ENCODE results near the gene TAF11.
"Not testable (repeated sequence)": the region's sequence is repeated elsewhere in the genome, so short reads cannot be mapped to it uniquely, and the experiment has no call there.

TAF11 gene

DNA sequence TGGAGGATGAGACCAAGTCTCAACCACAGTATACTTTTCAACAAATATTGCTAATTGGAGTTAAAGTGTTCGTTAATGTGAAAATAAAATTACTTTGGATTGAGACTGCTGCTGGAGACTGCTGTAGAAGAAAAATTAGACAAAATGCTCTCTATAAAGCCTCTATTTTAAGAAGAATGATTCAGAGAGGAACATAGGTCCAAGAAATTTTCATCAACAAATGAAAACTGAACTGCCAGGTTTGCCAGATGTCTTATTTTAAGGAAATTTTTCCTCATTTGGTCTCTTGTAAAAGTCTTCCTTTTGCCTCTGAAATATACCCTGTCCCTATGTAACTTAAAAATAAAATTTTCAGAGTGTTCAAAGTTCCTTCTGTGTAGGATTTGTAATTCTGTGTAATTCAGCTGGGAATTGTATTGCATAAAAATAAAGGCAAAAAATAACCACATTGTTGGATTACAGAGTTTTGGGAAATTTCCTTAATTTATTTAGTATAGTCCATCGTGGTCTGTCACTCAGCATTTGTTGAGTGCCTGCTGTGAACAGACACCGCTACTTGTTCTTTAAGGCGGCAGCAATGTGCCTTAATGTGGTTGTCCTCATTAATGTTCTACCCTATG is 28.6 kb upstream of the TAF11 start:
- Mint-ChIP-seq H3K4me1 (ENCODE audit: low read depth) (peaks cover 24% of the 10 kb centered on the region), H3K4me3 (no peak overlapping the region), H3K9me3 (no peaks in the 10 kb centered on the region), H3K27ac (no peak overlapping the region), H3K36me3 (ENCODE audit: low read depth) (peaks cover 7% of the 10 kb centered on the region), H3K27me3 (no peaks in the 10 kb centered on the region)
- intact Hi-C loops (cut with micrococcal nuclease): no loop called here

DNA sequence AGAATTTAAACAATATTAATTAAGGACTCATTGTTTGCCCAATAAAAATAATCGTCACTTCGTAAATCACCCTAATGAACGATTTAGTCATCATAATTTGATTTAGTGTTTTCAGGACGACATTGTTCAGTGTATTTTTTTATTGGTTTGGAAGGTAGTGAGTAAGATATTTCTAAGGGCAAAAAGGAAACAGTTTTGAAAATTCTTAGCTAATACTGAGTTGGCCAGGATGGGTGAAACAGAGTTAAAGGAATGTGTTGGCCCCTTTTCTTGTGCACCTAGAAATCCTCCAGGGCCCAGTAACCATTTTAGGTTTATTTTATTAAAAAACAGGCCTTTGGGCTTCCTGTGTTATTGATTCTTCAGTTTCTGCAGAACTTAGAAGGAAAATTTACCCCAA is 26.5 kb upstream of the TAF11 start:
- H3K4me3 Mint-ChIP-seq: no peak overlapping the region
- peaks cover 7% of the 10 kb centered on the region for H3K36me3 Mint-ChIP-seq (ENCODE audit: low read depth)
- intact Hi-C loops (cut with micrococcal nuclease): no loop called here
- H3K27ac Mint-ChIP-seq: no peak overlapping the region
- peaks cover 32% of the 10 kb centered on the region for H3K4me1 Mint-ChIP-seq (ENCODE audit: low read depth)
- H3K27me3 Mint-ChIP-seq: no peaks in the 10 kb centered on the region
- H3K9me3 Mint-ChIP-seq: no peaks in the 10 kb centered on the region

GRCh38 chr6:34912715-34913464 is 25.0 kb upstream of the TAF11 start:
- no peaks in the 10 kb centered on the region for H3K9me3 Mint-ChIP-seq
- H3K4me1 Mint-ChIP-seq (ENCODE audit: low read depth): peaks cover 33% of the 10 kb centered on the region
- H3K4me3 Mint-ChIP-seq: no peak overlapping the region
- H3K36me3 Mint-ChIP-seq (ENCODE audit: low read depth): peaks cover 2% of the 10 kb centered on the region
- H3K27me3 Mint-ChIP-seq: no peaks in the 10 kb centered on the region
- no peak overlapping the region for H3K27ac Mint-ChIP-seq
- intact Hi-C loops (cut with micrococcal nuclease): no loop called here

DNA sequence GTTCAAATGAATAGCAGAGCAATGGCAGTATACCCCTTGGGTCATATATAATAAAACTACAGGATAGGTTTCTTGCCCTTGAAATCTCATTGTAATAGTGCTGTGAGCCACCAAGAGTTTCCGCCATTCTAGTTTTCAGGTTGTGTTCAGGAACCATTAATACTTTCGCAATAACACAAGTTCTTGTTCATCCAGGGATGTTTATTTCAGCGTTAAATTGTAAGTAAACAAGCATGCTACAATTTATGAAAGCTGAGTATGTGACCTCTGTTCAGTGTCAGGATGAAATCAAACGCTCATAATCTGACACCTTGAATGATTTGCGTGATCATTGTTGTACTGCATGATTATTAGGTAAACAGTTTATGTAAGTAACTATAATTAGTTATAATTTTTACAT is 24.0 kb upstream of the TAF11 start:
- Mint-ChIP-seq H3K4me1 (ENCODE audit: low read depth) (peaks cover 30% of the 10 kb centered on the region), H3K36me3 (ENCODE audit: low read depth) (no peaks in the 10 kb centered on the region), H3K27me3 (no peaks in the 10 kb centered on the region), H3K27ac (no peak overlapping the region), H3K9me3 (no peaks in the 10 kb centered on the region), H3K4me3 (no peak overlapping the region)
- intact Hi-C loops (cut with micrococcal nuclease): no loop called here

DNA sequence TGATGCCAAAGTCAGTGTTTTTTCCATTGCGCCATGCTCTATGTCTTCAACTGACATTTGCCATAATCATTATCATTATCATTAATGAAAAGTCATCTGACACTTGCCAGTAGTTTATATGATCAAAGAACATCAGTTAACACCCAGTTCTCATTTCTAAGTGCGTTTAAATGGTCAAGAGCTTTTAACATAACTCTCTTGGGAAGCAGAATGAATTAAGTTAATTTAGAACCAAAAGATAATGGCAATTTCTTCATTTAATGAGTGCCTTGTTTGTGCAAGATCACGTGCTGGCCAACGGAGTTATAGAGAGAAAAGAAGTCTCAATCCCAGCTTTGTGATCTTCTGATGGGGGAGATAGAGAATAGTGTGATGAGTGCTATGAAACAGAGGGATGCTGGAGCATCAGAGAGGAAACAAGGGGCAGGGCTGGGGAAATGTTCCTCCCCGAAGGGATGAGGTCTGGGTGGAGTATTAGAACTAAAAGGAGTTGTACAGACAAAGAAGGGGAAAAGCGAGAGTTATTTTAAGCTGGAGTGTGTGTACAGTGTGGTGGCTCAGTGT is 21.6 kb upstream of the TAF11 start:
- H3K4me3 Mint-ChIP-seq: no peak overlapping the region
- no peaks in the 10 kb centered on the region for H3K27me3 Mint-ChIP-seq
- intact Hi-C loops (cut with micrococcal nuclease): no loop called here
- H3K36me3 Mint-ChIP-seq (ENCODE audit: low read depth): peaks cover 6% of the 10 kb centered on the region
- H3K9me3 Mint-ChIP-seq: no peaks in the 10 kb centered on the region
- H3K27ac Mint-ChIP-seq: no peak overlapping the region
- peaks cover 50% of the 10 kb centered on the region for H3K4me1 Mint-ChIP-seq (ENCODE audit: low read depth)

- H3K4me3 Mint-ChIP-seq: no peak overlapping the region
- intact Hi-C loops (cut with micrococcal nuclease): no loop called here
- no peaks in the 10 kb centered on the region for H3K27me3 Mint-ChIP-seq
- H3K27ac Mint-ChIP-seq: no peak overlapping the region
- peaks cover 50% of the 10 kb centered on the region for H3K4me1 Mint-ChIP-seq (ENCODE audit: low read depth)
- H3K36me3 Mint-ChIP-seq (ENCODE audit: low read depth): peaks cover 9% of the 10 kb centered on the region
- no peaks in the 10 kb centered on the region for H3K9me3 Mint-ChIP-seq
These were observed 20.4 kb upstream of the TAF11 start for GRCh38 chr6:34908194-34908593.

GRCh38 chr6:34906826-34907225 is 19.0 kb upstream of the TAF11 start:
- intact Hi-C loops (cut with micrococcal nuclease): no loop called here
- peaks cover 13% of the 10 kb centered on the region for H3K36me3 Mint-ChIP-seq (ENCODE audit: low read depth)
- no peaks in the 10 kb centered on the region for H3K27me3 Mint-ChIP-seq
- H3K4me3 Mint-ChIP-seq: no peak overlapping the region
- peaks cover 39% of the 10 kb centered on the region for H3K4me1 Mint-ChIP-seq (ENCODE audit: low read depth)
- H3K27ac Mint-ChIP-seq: no peak overlapping the region
- no peaks in the 10 kb centered on the region for H3K9me3 Mint-ChIP-seq

GRCh38 chr6:34904990-34905613 is 17.3 kb upstream of the TAF11 start:
- Mint-ChIP-seq H3K36me3 (ENCODE audit: low read depth) (peaks cover 13% of the 10 kb centered on the region), H3K27ac (peak overlapping the region; percentile 34), H3K4me3 (no peak overlapping the region), H3K27me3 (no peaks in the 10 kb centered on the region), H3K9me3 (no peaks in the 10 kb centered on the region), H3K4me1 (ENCODE audit: low read depth) (peaks cover 53% of the 10 kb centered on the region)
- intact Hi-C loops (cut with micrococcal nuclease): no loop called here

DNA sequence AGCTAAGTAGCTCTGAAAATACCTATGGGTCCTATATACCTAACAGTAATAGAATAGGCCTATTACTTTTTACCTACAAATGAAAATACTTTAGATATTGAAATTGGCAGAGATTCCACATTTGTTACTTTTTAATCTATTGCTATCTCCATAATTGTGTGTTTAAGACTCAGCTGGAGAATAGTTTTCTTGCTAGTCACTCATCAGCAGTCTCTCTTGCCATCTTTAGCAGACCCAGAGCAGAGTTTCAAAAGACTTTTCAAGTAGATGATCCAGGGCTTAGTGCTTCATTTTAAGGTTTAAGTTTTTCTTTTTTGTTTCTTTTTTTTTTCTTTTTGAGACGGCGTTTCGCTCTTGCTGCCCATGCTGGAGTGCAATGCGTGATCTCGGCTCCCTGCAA is 14.1 kb upstream of the TAF11 start:
- Mint-ChIP-seq H3K36me3 (ENCODE audit: low read depth) (peaks cover 13% of the 10 kb centered on the region), H3K4me3 (no peak overlapping the region), H3K27me3 (no peaks in the 10 kb centered on the region), H3K27ac (no peak overlapping the region), H3K9me3 (no peaks in the 10 kb centered on the region), H3K4me1 (ENCODE audit: low read depth) (peaks cover 42% of the 10 kb centered on the region)
- intact Hi-C loops (cut with micrococcal nuclease): no loop called here

DNA sequence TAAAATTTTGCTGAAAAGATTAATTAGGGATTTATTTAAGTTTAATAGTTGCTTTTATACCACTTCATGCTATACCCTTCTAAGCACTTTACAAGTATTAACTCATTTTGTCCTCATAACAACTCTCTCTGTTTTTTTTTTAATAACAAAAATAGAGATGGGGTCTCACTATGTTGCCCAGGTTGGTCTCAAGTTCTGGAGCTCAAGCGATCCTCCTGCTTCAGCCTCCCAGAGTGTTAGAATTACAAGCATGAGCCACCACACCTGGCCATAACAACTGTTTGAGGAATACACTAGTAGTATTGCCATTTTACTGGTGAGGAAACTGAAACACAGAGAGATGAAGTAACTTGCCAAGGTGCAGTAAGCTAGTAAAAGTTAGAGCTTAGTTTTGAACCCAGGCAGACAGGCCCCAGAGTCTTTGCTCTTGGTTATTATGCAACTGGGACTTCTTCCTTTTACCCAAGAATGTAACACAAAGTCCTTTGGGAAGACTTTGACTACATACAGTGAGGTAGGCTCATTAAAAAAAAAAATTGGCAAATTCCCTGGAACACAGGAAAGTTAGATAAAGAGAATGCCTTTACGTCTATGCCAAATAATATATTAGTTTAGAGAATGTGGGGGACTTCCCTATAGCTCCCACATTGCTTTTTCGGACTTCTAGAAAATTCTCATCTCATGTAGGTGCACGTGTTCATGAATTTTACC is 12.6 kb upstream of the TAF11 start:
- intact Hi-C loops (cut with micrococcal nuclease): no loop called here
- H3K4me3 Mint-ChIP-seq: no peak overlapping the region
- peaks cover 13% of the 10 kb centered on the region for H3K36me3 Mint-ChIP-seq (ENCODE audit: low read depth)
- no peaks in the 10 kb centered on the region for H3K9me3 Mint-ChIP-seq
- no peaks in the 10 kb centered on the region for H3K27me3 Mint-ChIP-seq
- peak overlapping the region; percentile 51 for H3K27ac Mint-ChIP-seq
- peaks cover 31% of the 10 kb centered on the region for H3K4me1 Mint-ChIP-seq (ENCODE audit: low read depth)

GRCh38 chr6:34899748-34900147 is 11.9 kb upstream of the TAF11 start:
- H3K27me3 Mint-ChIP-seq; intact Hi-C loops (cut with micrococcal nuclease); H3K9me3 Mint-ChIP-seq; H3K4me3 Mint-ChIP-seq: not testable (repeated sequence)
- Mint-ChIP-seq H3K4me1 (ENCODE audit: low read depth) (peaks cover 25% of the 10 kb centered on the region), H3K36me3 (ENCODE audit: low read depth) (peaks cover 11% of the 10 kb centered on the region), H3K27ac (peak overlapping the region; percentile 51)

DNA sequence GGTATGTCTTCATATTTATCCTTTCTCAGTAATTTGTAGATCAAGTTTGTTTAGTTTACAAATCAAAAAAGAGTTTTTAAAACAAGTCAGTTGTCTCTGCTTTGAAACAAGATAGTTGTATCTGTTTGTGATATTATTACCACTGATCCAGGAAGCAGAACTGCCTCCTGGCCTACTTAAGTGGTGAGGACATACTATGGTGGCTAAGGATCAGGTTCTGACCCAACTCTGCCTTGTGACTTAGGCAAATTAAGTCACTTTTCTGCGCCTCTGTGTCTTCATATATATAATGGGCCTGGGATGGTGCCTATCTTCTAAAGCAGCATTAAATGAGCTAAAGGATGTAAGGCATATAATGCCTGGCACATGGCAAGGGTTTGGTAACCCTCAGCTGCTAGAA is 9.9 kb upstream of the TAF11 start:
- intact Hi-C loops (cut with micrococcal nuclease): no loop called here
- no peak overlapping the region for H3K4me3 Mint-ChIP-seq

GRCh38 chr6:34897130-34897529 is 9.3 kb upstream of the TAF11 start:
- no peaks in the 10 kb centered on the region for H3K27me3 Mint-ChIP-seq
- intact Hi-C loops (cut with micrococcal nuclease): no loop called here
- peaks cover 35% of the 10 kb centered on the region for H3K4me1 Mint-ChIP-seq (ENCODE audit: low read depth)
- H3K4me3 Mint-ChIP-seq: no peak overlapping the region
- no peaks in the 10 kb centered on the region for H3K9me3 Mint-ChIP-seq
- H3K36me3 Mint-ChIP-seq (ENCODE audit: low read depth): no peaks in the 10 kb centered on the region
- no peak overlapping the region for H3K27ac Mint-ChIP-seq

More for the DNA sequence above, 9.9 kb upstream of the TAF11 start:
- H3K36me3 Mint-ChIP-seq (ENCODE audit: low read depth): no peaks in the 10 kb centered on the region
- no peaks in the 10 kb centered on the region for H3K9me3 Mint-ChIP-seq
- peaks cover 29% of the 10 kb centered on the region for H3K4me1 Mint-ChIP-seq (ENCODE audit: low read depth)
- H3K27me3 Mint-ChIP-seq: no peaks in the 10 kb centered on the region
- H3K27ac Mint-ChIP-seq: no peak overlapping the region

DNA sequence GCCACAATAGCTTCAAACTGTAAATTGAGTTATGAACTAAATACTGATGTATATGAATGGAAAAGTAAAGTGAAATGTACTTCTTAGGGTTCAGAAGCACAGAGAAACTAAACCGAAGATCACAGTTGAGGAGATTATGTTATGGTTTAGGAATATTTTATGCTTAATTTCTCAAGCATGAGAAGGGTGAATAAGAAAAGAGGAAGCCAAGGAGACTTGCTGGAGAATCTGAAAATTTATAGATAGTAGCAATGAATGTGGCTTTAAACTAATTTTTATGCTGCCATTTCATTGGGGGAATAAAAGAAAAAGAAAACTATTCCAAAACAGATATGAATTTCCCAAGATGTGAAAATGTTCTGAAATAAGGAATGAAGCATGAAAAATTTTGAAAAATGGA is 6.9 kb upstream of the TAF11 start:
- H3K4me1 Mint-ChIP-seq (ENCODE audit: low read depth): peaks cover 36% of the 10 kb centered on the region
- H3K27me3 Mint-ChIP-seq: no peaks in the 10 kb centered on the region
- H3K9me3 Mint-ChIP-seq: no peaks in the 10 kb centered on the region
- H3K4me3 Mint-ChIP-seq: no peak overlapping the region
- intact Hi-C loops (cut with micrococcal nuclease): no loop called here
- no peaks in the 10 kb centered on the region for H3K36me3 Mint-ChIP-seq (ENCODE audit: low read depth)
- no peak overlapping the region for H3K27ac Mint-ChIP-seq

Data from dendritic cell treated with granulocyte-macrophage colony-stimulating factor and Interleukin-4, amounts not matched to agents 40 ng/mL and 50 ng/mL, for 4 days (primary cell).